GM23338 (cell line): ENCODE data around the gene SERINC5. TPM values are rescaled to one million over a fixed set of nuclear protein-coding genes. Genes with fewer than 3 reads are reported as not detected.

Experiments
- ATAC-seq: fragments of 200-7000 bp; cut with Tn5 transposase; 3 replicates; pipeline ENCODE4 v1.9.1; 2020
- DNase-seq: peaks from one replicate; pipeline ENCODE4 v3.0.0-alpha.2; 2015; ENCODE audit warnings: low spot score
- H2AFZ ChIP-seq: fragments of 200-600 bp; sonication (generic); 2 replicates; pipeline ENCODE4 v1.8.0; 2016; ENCODE audit warnings: antibody characterized with exemption, mild to moderate bottlenecking, moderate library complexity
- H3F3A ChIP-seq: fragments of 200-600 bp; sonication (generic); replicated peaks from 2 replicates; pipeline ENCODE4 v1.8.0; 2017; ENCODE audit warnings: antibody characterized with exemption, mixed run types, low read depth
- H3K27ac ChIP-seq: fragments of 200-600 bp; sonication (generic); 2 replicates; pipeline ENCODE4 v1.6.1; 2016; ENCODE audit warnings: low read depth
- H3K27me3 ChIP-seq: fragments of 200-600 bp; sonication (generic); 2 replicates; pipeline ENCODE4 v1.8.0; 2016; ENCODE audit warnings: mild to moderate bottlenecking, mixed run types, moderate library complexity; ENCODE audit not compliant: insufficient read depth
- H3K36me3 ChIP-seq: fragments of 200-600 bp; sonication (generic); 2 replicates; pipeline ENCODE4 v1.8.0; 2016; ENCODE audit warnings: mild to moderate bottlenecking; ENCODE audit not compliant: insufficient read depth
- H3K4me1 ChIP-seq: fragments of 200-600 bp; sonication (generic); 2 replicates; pipeline ENCODE4 v1.8.0; 2016; ENCODE audit warnings: mild to moderate bottlenecking, moderate library complexity; ENCODE audit not compliant: insufficient read depth
- H3K4me2 ChIP-seq: fragments of 200-600 bp; sonication (generic); 2 replicates; pipeline ENCODE4 v1.7.1; 2017; ENCODE audit warnings: mixed run types
- H3K4me3 ChIP-seq: fragments of 200-600 bp; sonication (generic); 2 replicates; pipeline ENCODE4 v1.6.1; 2016; ENCODE audit warnings: mixed run types
- H3K79me2 ChIP-seq: fragments of 200-600 bp; sonication (generic); replicated peaks from 2 replicates; pipeline ENCODE4 v1.8.0; 2017; ENCODE audit warnings: mild to moderate bottlenecking; ENCODE audit not compliant: insufficient read depth
- H3K9me2 ChIP-seq: fragments of 200-600 bp; sonication (generic); 2 replicates; pipeline ENCODE4 v1.8.0; 2017; ENCODE audit not compliant: insufficient read depth
- H4K20me1 ChIP-seq: fragments of 200-600 bp; sonication (generic); replicated peaks from 2 replicates; pipeline ENCODE4 v1.8.0; 2017; ENCODE audit warnings: mild to moderate bottlenecking; ENCODE audit not compliant: insufficient read depth
- H3K27ac Mint-ChIP-seq: 2 replicates; pipeline ENCODE4 v1.8.0; 2020; ENCODE audit warnings: inconsistent platforms, mild to moderate bottlenecking, moderate library complexity, mixed read lengths
- H3K27me3 Mint-ChIP-seq: 3 replicates; pipeline ENCODE4 v1.8.0; 2022; ENCODE audit warnings: low read depth, mild to moderate bottlenecking, moderate library complexity, mixed read lengths, inconsistent platforms; ENCODE audit not compliant: insufficient read depth, poor library complexity
- H3K36me3 Mint-ChIP-seq: 3 replicates; pipeline ENCODE4 v1.8.0; 2021; ENCODE audit warnings: low read depth, mild to moderate bottlenecking, inconsistent platforms, moderate library complexity, mixed read lengths
- H3K4me1 Mint-ChIP-seq: 3 replicates; pipeline ENCODE4 v1.8.0; 2020; ENCODE audit warnings: mild to moderate bottlenecking, inconsistent platforms, mixed read lengths
- H3K4me3 Mint-ChIP-seq: 3 replicates; pipeline ENCODE4 v1.8.0; 2021; ENCODE audit warnings: moderate library complexity, mild to moderate bottlenecking, inconsistent platforms, mixed read lengths
- H3K9me3 Mint-ChIP-seq: 3 replicates; pipeline ENCODE4 v1.8.0; 2020; ENCODE audit warnings: moderate library complexity, mild to moderate bottlenecking, inconsistent platforms, mixed read lengths
- CREB1 ChIP-seq: fragments of 250-450 bp; sonication (Bioruptor Pico); IDR thresholded peaks from 2 replicates; pipeline ENCODE4 v1.5.0; 2020; ENCODE audit warnings: low read depth, mild to moderate bottlenecking, moderate library complexity
- EZH2 ChIP-seq: fragments of 200-600 bp; sonication (generic); IDR thresholded peaks from one replicate; pipeline ENCODE4 v1.8.0; 2017; ENCODE audit warnings: antibody characterized with exemption, mild to moderate bottlenecking, low read depth; ENCODE audit not compliant: unreplicated experiment
- EZH2phosphoT487 ChIP-seq: fragments of 200-600 bp; sonication (generic); IDR thresholded peaks from one replicate; pipeline ENCODE4 v1.8.1; 2018; ENCODE audit warnings: antibody characterized with exemption; ENCODE audit not compliant: unreplicated experiment
- JUNB ChIP-seq: IDR thresholded peaks from one replicate; pipeline ENCODE4 v1.6.1; 2016; ENCODE audit warnings: antibody characterized with exemption; ENCODE audit not compliant: unreplicated experiment
- NANOG ChIP-seq: IDR thresholded peaks from 2 replicates; pipeline ENCODE4 v1.6.1; 2016; ENCODE audit warnings: antibody characterized with exemption, borderline replicate concordance
- POLR2AphosphoS5 ChIP-seq: IDR thresholded peaks from 2 replicates; pipeline ENCODE4 v1.6.1; 2016; ENCODE audit warnings: antibody characterized with exemption, low read depth
- STAT1 ChIP-seq: IDR thresholded peaks from one replicate; pipeline ENCODE4 v1.6.1; 2016; ENCODE audit warnings: antibody characterized with exemption; ENCODE audit not compliant: unreplicated experiment
- ZNF114 ChIP-seq: fragments of 250-450 bp; sonication (Bioruptor Pico); IDR thresholded peaks from 2 replicates; pipeline ENCODE4 v1.5.0; 2020; ENCODE audit warnings: mild to moderate bottlenecking, moderate library complexity
- polyA plus RNA-seq: library from polyadenylated mRNA; unstranded; fragments of >200 nt; fragmentation: Nextera tagmentation; extraction: Ambion mirVana; gene quantifications from 2 replicates; pipeline ENCODE4 v1.2.1, GENCODE V29; 2016
- total RNA-seq: library from RNA; depleted of rRNA; stranded (reverse); fragments of >200 nt; shearing (Covaris generic); gene quantifications from 2 replicates; pipeline ENCODE4 v1.2.3, GENCODE V29; 2014
- TF ChIP-seq, protein P1 (sequence below): IDR thresholded peaks from one replicate; pipeline ENCODE4 v1.6.1; 2018; ENCODE audit warnings: antibody characterized with exemption; ENCODE audit not compliant: unreplicated experiment
- TF ChIP-seq, protein P2 (sequence below), 2 experiments: fragments of 200-600 bp in 1 of 2; sonication (generic) in 1 of 2; conservative IDR thresholded peaks; 2 replicates each; pipeline versions ENCODE4 v1.5.1 to v1.6.1; 2016 to 2017; ENCODE audit warnings: antibody characterized with exemption in 2 of 2, low read depth in 2 of 2, mild to moderate bottlenecking in 2 of 2, moderate library complexity in 1 of 2
- TF ChIP-seq, protein P3 (sequence below): IDR thresholded peaks from 2 replicates; pipeline ENCODE4 v1.6.1; 2016; ENCODE audit warnings: antibody characterized with exemption

Gene SERINC5
- total and polyA plus RNA-seq, 2 experiments from 2014 or later = 34.0 to 107 TPM

DNA sequence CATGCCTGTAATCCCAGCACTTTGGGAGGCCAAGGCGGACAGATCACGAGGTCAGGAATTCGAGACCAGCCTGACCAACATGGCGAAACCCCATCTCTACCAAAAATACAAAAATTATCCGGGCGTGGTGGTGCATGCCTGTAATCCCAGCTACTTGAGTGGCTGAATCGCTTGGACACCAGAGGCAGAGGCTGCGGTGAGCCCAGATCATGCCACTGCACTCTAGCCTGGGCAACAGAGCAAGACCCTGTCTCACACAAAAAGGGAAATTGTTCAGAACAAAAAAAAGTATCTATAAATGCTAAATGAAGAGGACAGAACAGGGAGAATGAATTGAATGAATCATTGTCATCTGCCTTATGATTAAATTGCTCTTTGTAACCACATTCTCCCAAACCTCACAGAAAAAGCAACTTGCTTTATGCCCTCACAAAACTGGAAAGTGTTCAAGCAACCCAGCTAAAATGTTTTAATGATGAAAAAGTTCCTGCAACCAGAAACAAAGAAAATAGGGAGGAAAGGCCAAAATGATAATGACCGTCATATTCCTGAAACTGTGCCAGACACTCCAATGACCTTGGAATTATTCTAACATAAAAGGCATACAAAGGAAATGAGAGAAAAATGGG is 83.7 kb downstream of the SERINC5 start:
- Histone ChIP-seq H3K27ac (peak overlapping the region; percentile 33), H3K4me3 (no peak overlapping the region), H3K27me3 (no peaks in the 10 kb centered on the region), H3K4me2 (no peak overlapping the region), H2AFZ (no peak overlapping the region), H3K36me3 (peaks cover 28% of the 10 kb centered on the region; the same call in 1 of the 2 replicates), H3K4me1 (peaks cover 16% of the 10 kb centered on the region), H3F3A (peaks cover 7% of the 10 kb centered on the region; the same call in 1 of the 2 replicates), H4K20me1 (no peaks in the 10 kb centered on the region), H3K79me2 (peaks cover 4% of the 10 kb centered on the region; the same call in 1 of the 2 replicates), H3K9me2 (no peaks in the 10 kb centered on the region)
- Mint-ChIP-seq H3K4me1 (peaks cover 21% of the 10 kb centered on the region), H3K9me3 (no peaks in the 10 kb centered on the region), H3K27ac (no peak overlapping the region; the same call in 1 of the 2 replicates), H3K27me3 (peaks cover 5% of the 10 kb centered on the region), H3K4me3 (no peak overlapping the region), H3K36me3 (peaks cover 66% of the 10 kb centered on the region)
- TF ChIP-seq CREB1 = no peak
- no peak for TF ChIP-seq JUNB
- TF ChIP-seq NANOG = no peak
- TF ChIP-seq STAT1 = no peak
- TF ChIP-seq, protein P1, sequence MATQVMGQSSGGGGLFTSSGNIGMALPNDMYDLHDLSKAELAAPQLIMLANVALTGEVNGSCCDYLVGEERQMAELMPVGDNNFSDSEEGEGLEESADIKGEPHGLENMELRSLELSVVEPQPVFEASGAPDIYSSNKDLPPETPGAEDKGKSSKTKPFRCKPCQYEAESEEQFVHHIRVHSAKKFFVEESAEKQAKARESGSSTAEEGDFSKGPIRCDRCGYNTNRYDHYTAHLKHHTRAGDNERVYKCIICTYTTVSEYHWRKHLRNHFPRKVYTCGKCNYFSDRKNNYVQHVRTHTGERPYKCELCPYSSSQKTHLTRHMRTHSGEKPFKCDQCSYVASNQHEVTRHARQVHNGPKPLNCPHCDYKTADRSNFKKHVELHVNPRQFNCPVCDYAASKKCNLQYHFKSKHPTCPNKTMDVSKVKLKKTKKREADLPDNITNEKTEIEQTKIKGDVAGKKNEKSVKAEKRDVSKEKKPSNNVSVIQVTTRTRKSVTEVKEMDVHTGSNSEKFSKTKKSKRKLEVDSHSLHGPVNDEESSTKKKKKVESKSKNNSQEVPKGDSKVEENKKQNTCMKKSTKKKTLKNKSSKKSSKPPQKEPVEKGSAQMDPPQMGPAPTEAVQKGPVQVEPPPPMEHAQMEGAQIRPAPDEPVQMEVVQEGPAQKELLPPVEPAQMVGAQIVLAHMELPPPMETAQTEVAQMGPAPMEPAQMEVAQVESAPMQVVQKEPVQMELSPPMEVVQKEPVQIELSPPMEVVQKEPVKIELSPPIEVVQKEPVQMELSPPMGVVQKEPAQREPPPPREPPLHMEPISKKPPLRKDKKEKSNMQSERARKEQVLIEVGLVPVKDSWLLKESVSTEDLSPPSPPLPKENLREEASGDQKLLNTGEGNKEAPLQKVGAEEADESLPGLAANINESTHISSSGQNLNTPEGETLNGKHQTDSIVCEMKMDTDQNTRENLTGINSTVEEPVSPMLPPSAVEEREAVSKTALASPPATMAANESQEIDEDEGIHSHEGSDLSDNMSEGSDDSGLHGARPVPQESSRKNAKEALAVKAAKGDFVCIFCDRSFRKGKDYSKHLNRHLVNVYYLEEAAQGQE = no peak
- no peak for TF ChIP-seq ZNF114 (CRISPR knock-in tag)
- TF ChIP-seq, protein P2, sequence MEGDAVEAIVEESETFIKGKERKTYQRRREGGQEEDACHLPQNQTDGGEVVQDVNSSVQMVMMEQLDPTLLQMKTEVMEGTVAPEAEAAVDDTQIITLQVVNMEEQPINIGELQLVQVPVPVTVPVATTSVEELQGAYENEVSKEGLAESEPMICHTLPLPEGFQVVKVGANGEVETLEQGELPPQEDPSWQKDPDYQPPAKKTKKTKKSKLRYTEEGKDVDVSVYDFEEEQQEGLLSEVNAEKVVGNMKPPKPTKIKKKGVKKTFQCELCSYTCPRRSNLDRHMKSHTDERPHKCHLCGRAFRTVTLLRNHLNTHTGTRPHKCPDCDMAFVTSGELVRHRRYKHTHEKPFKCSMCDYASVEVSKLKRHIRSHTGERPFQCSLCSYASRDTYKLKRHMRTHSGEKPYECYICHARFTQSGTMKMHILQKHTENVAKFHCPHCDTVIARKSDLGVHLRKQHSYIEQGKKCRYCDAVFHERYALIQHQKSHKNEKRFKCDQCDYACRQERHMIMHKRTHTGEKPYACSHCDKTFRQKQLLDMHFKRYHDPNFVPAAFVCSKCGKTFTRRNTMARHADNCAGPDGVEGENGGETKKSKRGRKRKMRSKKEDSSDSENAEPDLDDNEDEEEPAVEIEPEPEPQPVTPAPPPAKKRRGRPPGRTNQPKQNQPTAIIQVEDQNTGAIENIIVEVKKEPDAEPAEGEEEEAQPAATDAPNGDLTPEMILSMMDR (conservative IDR thresholded peaks at IDR 0.05; ENCODE audit: low read depth in 2 of 2) = no peak
- no peak for TF ChIP-seq POLR2AphosphoS5
- no peak for TF ChIP-seq EZH2
- ATAC-seq (no peak), DNase-seq (no peak)

DNA sequence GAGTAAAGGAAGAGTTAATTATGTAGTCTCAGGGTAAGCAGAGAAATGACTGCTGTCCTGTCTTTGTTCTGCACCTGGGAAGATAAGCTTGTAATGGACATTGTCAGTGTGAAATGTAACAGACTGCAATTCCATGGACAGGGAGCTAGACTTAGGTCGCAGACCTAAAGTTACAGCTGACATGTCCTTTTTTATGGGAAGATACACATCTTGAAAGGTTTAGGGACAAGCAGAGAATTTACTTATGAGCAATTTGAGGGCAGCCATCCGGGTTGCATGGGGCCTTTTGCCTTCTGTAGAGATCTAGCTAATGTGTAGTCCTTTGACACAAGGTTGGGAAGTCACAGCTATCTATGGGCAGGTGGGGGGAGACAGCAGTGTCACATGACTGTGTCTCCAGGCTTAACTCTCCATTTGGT is 85.7 kb downstream of the SERINC5 start:
- no peaks in the 10 kb centered on the region; the same call in 1 of the 2 replicates for H3K79me2 ChIP-seq
- H3F3A ChIP-seq = peaks cover 7% of the 10 kb centered on the region; the same call in 1 of the 2 replicates
- TF ChIP-seq, protein P3, sequence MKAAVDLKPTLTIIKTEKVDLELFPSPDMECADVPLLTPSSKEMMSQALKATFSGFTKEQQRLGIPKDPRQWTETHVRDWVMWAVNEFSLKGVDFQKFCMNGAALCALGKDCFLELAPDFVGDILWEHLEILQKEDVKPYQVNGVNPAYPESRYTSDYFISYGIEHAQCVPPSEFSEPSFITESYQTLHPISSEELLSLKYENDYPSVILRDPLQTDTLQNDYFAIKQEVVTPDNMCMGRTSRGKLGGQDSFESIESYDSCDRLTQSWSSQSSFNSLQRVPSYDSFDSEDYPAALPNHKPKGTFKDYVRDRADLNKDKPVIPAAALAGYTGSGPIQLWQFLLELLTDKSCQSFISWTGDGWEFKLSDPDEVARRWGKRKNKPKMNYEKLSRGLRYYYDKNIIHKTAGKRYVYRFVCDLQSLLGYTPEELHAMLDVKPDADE = no peak
- no peak for TF ChIP-seq JUNB
- TF ChIP-seq EZH2phosphoT487 = no peak
- TF ChIP-seq CREB1 = no peak
- TF ChIP-seq STAT1 = no peak
- TF ChIP-seq, protein P1 = no peak

More for the DNA sequence above, 85.7 kb downstream of the SERINC5 start:
- Mint-ChIP-seq H3K4me3 (no peak overlapping the region), H3K4me1 (peaks cover 15% of the 10 kb centered on the region), H3K27me3 (peaks cover 4% of the 10 kb centered on the region), H3K36me3 (peaks cover 72% of the 10 kb centered on the region), H3K27ac (no peak overlapping the region), H3K9me3 (no peaks in the 10 kb centered on the region)
- Histone ChIP-seq H4K20me1 (no peaks in the 10 kb centered on the region), H3K4me1 (peaks cover 16% of the 10 kb centered on the region), H2AFZ (no peak overlapping the region), H3K27ac (peak overlapping the region; percentile 73; the same call in 1 of the 2 replicates), H3K36me3 (peaks cover 22% of the 10 kb centered on the region; the same call in 1 of the 2 replicates), H3K4me2 (no peak overlapping the region), H3K27me3 (no peaks in the 10 kb centered on the region), H3K4me3 (no peak overlapping the region), H3K9me2 (no peaks in the 10 kb centered on the region)
- ATAC-seq = no peak
- DNase-seq = no peak
